Hepatocyte (in vitro differentiated cells): ENCODE results near the gene LRRC27. TPM values are rescaled to one million over a fixed set of nuclear protein-coding genes. Genes with fewer than 3 reads are reported as not detected.

Source experiments
- DNase-seq: peaks from one replicate; pipeline ENCODE4 v3.0.0-alpha.2; 2016; ENCODE audit warnings: low spot score
- H2AFZ ChIP-seq: fragments of 200-600 bp; sonication (generic); 2 replicates; pipeline ENCODE4 v1.6.0; 2016; ENCODE audit warnings: antibody characterized with exemption, mild to moderate bottlenecking
- H3K27ac ChIP-seq: fragments of 200-600 bp; sonication (generic); 2 replicates; pipeline ENCODE4 v1.5.1; 2016; ENCODE audit warnings: mild to moderate bottlenecking
- H3K27me3 ChIP-seq: fragments of 200-600 bp; sonication (generic); 2 replicates; pipeline ENCODE4 v1.6.1; 2016
- H3K36me3 ChIP-seq: fragments of 200-600 bp; sonication (generic); replicated peaks from 2 replicates; pipeline ENCODE4 v1.5.1; 2016; ENCODE audit warnings: low read depth; ENCODE audit not compliant: insufficient read depth
- H3K4me1 ChIP-seq: fragments of 200-600 bp; sonication (generic); 2 replicates; pipeline ENCODE4 v1.5.1; 2016; ENCODE audit warnings: mild to moderate bottlenecking, moderate library complexity; ENCODE audit not compliant: insufficient read depth
- H3K4me2 ChIP-seq: fragments of 200-600 bp; sonication (generic); 2 replicates; pipeline ENCODE4 v1.6.0; 2016
- H3K4me3 ChIP-seq: fragments of 200-600 bp; sonication (generic); 2 replicates; pipeline ENCODE4 v1.5.1; 2016; ENCODE audit warnings: mild to moderate bottlenecking
- H3K79me2 ChIP-seq: fragments of 200-600 bp; sonication (generic); 2 replicates; pipeline ENCODE4 v1.6.0; 2017; ENCODE audit warnings: mild to moderate bottlenecking
- H3K9me2 ChIP-seq: fragments of 200-600 bp; sonication (generic); replicated peaks from 2 replicates; pipeline ENCODE4 v1.6.0; 2017; ENCODE audit warnings: mild to moderate bottlenecking; ENCODE audit not compliant: insufficient read depth
- H3K9me3 ChIP-seq: fragments of 200-600 bp; sonication (generic); 2 replicates; pipeline ENCODE4 v1.5.1; 2016; ENCODE audit warnings: low read depth, mild to moderate bottlenecking
- H4K20me1 ChIP-seq: fragments of 200-600 bp; sonication (generic); 2 replicates; pipeline ENCODE4 v1.6.0; 2016; ENCODE audit warnings: mild to moderate bottlenecking; ENCODE audit not compliant: insufficient read depth, poor library complexity, severe bottlenecking
- CTCF ChIP-seq: fragments of 200-600 bp; sonication (generic); IDR thresholded peaks from 2 replicates; pipeline ENCODE4 v1.5.1; 2016; ENCODE audit warnings: antibody characterized with exemption, mild to moderate bottlenecking; ENCODE audit not compliant: poor library complexity
- EZH2 ChIP-seq: fragments of 200-600 bp; sonication (generic); IDR thresholded peaks from 2 replicates; pipeline ENCODE4 v1.6.1; 2016; ENCODE audit warnings: antibody characterized with exemption, mild to moderate bottlenecking, borderline replicate concordance
- EZH2phosphoT487 ChIP-seq: fragments of 200-600 bp; sonication (generic); IDR thresholded peaks from one replicate; pipeline ENCODE4 v1.6.1; 2018; ENCODE audit warnings: antibody characterized with exemption, mild to moderate bottlenecking, low read depth, moderate library complexity; ENCODE audit not compliant: unreplicated experiment, severe bottlenecking
- WGBS: methylation state at CpG from one replicate; pipeline ENCODE4 v1.1.6; 2016; ENCODE audit warnings: low lambda C conversion rate; ENCODE audit errors: missing lambda C conversion rate; 5-methylcytosine and 5-hydroxymethylcytosine counted together
- polyA plus RNA-seq: library from polyadenylated mRNA; unstranded; fragments of >200 nt; fragmentation: Nextera tagmentation; extraction: Ambion mirVana; gene quantifications from 2 replicates; pipeline ENCODE4 v1.2.1, GENCODE V29; 2016
- total RNA-seq: library from RNA; depleted of rRNA; stranded (reverse); fragments of >200 nt; gene quantifications from 2 replicates; pipeline ENCODE4 v1.2.3, GENCODE V29; 2014

The LRRC27 gene
- total and polyA plus RNA-seq, 2 experiments from 2014 or later = 7.5 to 8.3 TPM

GRCh38 chr10:132303361-132304115 lies 28.5 kb upstream of the LRRC27 start:
- Histone ChIP-seq H3K27me3 (peaks cover 30% of the 10 kb centered on the region), H3K4me3 (no peak overlapping the region), H3K36me3 (no peaks in the 10 kb centered on the region), H4K20me1 (no peaks in the 10 kb centered on the region), H3K4me2 (no peak overlapping the region), H3K79me2 (no peaks in the 10 kb centered on the region), H2AFZ (no peak overlapping the region), H3K9me2 (no peaks in the 10 kb centered on the region), H3K9me3 (no peaks in the 10 kb centered on the region), H3K27ac (no peak overlapping the region), H3K4me1 (peaks cover 2% of the 10 kb centered on the region)
- WGBS = 86% methylated on average over 21 of the region's 21 CpGs
- TF ChIP-seq CTCF (no peak), EZH2phosphoT487 (no peak), EZH2 (no peak)
- no peak for DNase-seq

- no peaks in the 10 kb centered on the region for H3K36me3 ChIP-seq
- no peaks in the 10 kb centered on the region for H3K79me2 ChIP-seq
- H3K9me2 ChIP-seq = no peaks in the 10 kb centered on the region
- H3K27me3 ChIP-seq = peaks cover 43% of the 10 kb centered on the region
- H2AFZ ChIP-seq = no peak overlapping the region
- H3K9me3 ChIP-seq = no peaks in the 10 kb centered on the region
- peaks cover 7% of the 10 kb centered on the region for H3K4me1 ChIP-seq
- no peaks in the 10 kb centered on the region for H4K20me1 ChIP-seq
- H3K4me2 ChIP-seq = no peak overlapping the region
- H3K27ac ChIP-seq = no peak overlapping the region
- H3K4me3 ChIP-seq = no peak overlapping the region
- WGBS = 90% methylated on average over 21 of the region's 21 CpGs
- TF ChIP-seq EZH2 = no peak
- no peak for TF ChIP-seq CTCF
- no peak for TF ChIP-seq EZH2phosphoT487
- DNase-seq = no peak
Observed at GRCh38 chr10:132304756-132305509, 27.1 kb upstream of the LRRC27 start.

- WGBS = 92% methylated on average over 22 of the region's 22 CpGs
- Histone ChIP-seq H2AFZ (no peak overlapping the region), H3K4me2 (no peak overlapping the region), H3K36me3 (no peaks in the 10 kb centered on the region), H3K4me3 (no peak overlapping the region), H3K27me3 (peaks cover 43% of the 10 kb centered on the region), H3K4me1 (peaks cover 7% of the 10 kb centered on the region), H3K9me2 (no peaks in the 10 kb centered on the region), H3K79me2 (no peaks in the 10 kb centered on the region), H4K20me1 (no peaks in the 10 kb centered on the region), H3K27ac (no peak overlapping the region), H3K9me3 (no peaks in the 10 kb centered on the region)
- DNase-seq = no peak
- no peak for TF ChIP-seq EZH2phosphoT487
- TF ChIP-seq EZH2 = no peak
- TF ChIP-seq CTCF = no peak
Observed at GRCh38 chr10:132305654-132306342, 26.2 kb upstream of the LRRC27 start.
